ENCODE data around the gene LIN7B.

LIN7B gene

DNA sequence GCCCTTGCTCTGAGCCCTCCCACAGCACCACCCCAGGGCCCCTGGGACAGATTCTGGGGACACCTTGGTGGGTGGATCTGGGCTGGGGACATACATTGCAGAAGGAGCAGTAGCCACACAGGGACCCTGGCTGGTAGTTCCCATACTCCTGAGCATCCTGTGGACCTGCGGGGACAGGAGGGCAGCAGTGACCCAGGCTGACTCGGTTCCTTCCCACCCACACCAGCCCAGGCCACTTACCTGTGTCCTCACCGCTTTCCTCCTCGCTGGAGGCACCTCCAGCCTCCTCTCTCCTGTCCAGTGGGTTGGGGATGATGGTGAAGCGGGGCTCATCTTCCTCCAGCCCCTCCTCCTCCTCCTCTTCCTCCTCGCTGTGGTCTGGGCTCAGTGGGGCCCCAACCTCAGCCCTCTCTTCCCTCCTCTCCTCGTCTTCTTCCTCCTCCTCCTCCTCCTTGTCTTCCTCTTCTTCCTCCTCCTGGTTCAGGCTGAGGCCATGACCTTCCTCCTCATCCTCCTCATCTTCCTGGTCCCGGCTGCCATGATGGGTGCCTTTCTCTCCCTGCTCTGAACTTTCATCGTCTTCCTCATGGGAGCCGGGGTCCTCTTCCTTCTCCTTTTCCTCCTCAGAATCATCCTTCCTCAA lies 39.1 kb downstream of the LIN7B start:
- no peak for DNase-seq (ENCODE audit: low spot score)
- peak overlapping the region; percentile 87; the same call in 1 of the 2 replicates for H3K27ac ChIP-seq
- no peak for TF ChIP-seq CTCF (conservative IDR thresholded peaks at IDR 0.05; ENCODE audit: low read depth)
- ChIA-PET POLR2A (ENCODE audit: low non-redundant PET) (no interaction called here), CTCF (no interaction called here)

DNA sequence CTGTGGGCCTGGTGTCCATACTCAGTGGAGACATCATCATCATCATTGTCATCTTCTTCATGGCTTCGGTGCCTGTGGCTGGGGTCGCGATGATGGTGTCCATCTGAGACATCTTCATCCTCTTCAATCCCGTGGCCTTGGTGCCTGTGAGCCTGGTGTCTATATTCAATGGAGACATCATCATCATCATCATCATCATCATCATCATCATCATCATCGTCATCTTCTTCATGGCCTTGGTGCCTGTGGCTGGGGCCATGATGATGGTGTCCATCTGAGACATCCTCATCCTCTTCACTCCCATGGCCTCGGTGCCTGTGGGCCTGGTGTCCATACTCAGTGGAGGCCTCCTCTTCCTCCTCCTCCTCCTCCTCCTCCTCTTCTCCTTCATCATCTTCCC lies 40.1 kb downstream of the LIN7B start:
- POLR2A ChIA-PET (ENCODE audit: low non-redundant PET): no interaction called here
- CTCF ChIA-PET: interaction anchor here (1.2 kb wide), 1 partner anchor 56 kb away, joined by 3 read pairs; no protein-coding TSS in a partner anchor
- no peak overlapping the region for H3K27ac ChIP-seq
- TF ChIP-seq CTCF (conservative IDR thresholded peaks at IDR 0.05; ENCODE audit: low read depth): no peak
- DNase-seq (ENCODE audit: low spot score): no peak

DNA sequence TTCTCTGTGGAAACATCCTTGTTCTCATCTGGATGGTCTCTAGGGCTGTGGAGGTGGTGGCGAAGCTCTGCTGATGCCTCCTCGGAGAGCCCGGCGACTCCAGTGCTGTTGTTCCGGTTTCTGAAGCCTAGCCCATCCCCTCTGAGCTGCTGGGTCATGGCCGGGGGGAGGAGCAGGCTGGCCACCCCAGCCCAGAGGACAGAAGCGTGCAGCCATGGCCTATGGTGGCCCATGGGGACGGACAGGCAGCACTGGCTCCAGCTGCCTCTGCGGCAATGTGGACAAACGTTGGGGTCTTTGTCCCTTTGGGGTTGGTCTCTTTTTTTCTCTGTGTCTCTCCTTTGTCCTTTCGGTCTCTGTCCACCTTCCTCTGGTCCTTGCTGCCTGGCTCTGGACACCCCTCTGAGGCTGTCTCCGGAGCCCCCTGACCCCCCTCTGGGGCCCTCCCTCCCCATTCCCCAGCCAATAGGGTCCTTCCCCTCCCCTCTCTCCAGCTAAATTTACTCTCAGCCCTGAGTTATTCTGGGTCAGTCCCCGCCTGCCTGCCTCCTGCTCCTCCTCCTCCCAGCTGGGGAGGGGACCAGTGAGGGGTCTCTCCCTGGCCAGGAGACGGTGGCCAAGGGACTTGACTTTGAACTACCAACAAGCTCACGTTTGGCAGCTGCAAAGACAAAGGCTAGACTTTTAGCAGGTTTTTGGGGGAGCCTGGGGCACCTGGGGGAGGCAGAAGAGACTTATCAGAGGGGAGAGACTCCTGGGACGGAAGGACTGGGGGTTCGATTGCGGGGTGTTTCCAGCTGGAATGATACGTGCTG lies 41.0 kb downstream of the LIN7B start, which contains the start of gene HRC:
Gene HRC (minus strand): TSS at position 392 of the 815 bp plus-strand sequence. CDS start 159 bp downstream, at position 233.
- H3K27ac ChIP-seq: no peak within 1 kb of the TSS
- no peak for TF ChIP-seq CTCF (conservative IDR thresholded peaks at IDR 0.05; ENCODE audit: low read depth)
- ChIA-PET POLR2A (ENCODE audit: low non-redundant PET) (no interaction called here), CTCF (interaction anchor here (1.2 kb wide), 1 partner anchor 57 kb away, joined by 3 read pairs; no protein-coding TSS in a partner anchor)
- no peak for DNase-seq (ENCODE audit: low spot score)

- ChIA-PET POLR2A (ENCODE audit: low non-redundant PET) (no interaction called here), CTCF (no interaction called here)
- TF ChIP-seq CTCF (conservative IDR thresholded peaks at IDR 0.05; ENCODE audit: low read depth): no peak
- DNase-seq (ENCODE audit: low spot score): no peak
- H3K27ac ChIP-seq: no peak overlapping the region
Measured at GRCh38 chr19:49155820-49156346, 41.7 kb downstream of the LIN7B start.

GRCh38 chr19:49157445-49158224 lies 43.5 kb downstream of the LIN7B start, which contains the start of gene TRPM4:
TSS of gene TRPM4 (plus strand) at chr19:49157792. CDS start at chr19:49157867, 75 bp downstream.
- POLR2A ChIA-PET (ENCODE audit: low non-redundant PET): no interaction called here
- TF ChIP-seq CTCF (conservative IDR thresholded peaks at IDR 0.05; ENCODE audit: low read depth): no peak
- H3K27ac ChIP-seq: peak within 1 kb of the TSS; percentile 74
- CTCF ChIA-PET: interaction anchor here (1.0 kb wide), 1 partner anchor 60 kb away, joined by 3 read pairs; no protein-coding TSS in a partner anchor
- peak; percentile 84 for DNase-seq (ENCODE audit: low spot score)
